Measurements from ENCODE around the gene ITPR2.

ITPR2 gene

DNA sequence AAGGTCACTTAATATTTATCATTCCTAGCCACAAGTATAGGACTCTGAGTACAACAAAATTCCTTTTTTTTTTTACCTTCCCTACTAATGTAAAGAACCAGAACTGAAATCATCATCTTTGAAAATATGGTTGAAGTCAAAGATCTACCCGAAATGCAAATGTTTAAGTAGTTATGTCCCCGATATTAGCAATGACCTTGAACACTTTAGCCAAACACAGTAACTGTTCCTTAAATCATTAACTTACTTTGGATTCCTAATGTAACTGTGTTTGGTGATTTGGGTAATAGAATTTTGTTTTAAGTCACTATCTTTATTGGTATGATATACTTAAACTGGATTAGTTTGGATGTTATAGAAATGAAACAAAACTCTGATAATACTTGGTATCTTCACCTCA lies 14.4 kb downstream of the ITPR2 start:
- DNase-seq = no peak

DNA sequence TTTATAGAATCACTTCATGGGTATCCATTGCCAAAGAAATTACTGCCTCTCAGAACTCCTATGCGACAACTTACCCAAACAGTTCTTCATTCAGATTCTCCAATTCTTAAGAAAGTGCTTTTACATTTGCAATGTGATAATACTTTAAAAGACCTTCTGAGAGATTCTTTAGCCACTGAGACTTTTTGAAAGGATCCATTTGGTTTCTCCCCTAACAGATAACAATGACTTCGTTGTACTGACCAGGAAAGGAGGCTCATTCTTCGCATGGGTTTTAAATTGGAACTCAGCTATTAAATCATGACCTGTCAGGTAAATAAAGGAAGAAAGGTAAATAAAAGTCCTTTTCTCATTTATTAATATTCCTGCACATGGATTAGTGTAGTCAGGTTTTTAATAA lies 14.8 kb downstream of the ITPR2 start:
- DNase-seq = no peak

DNA sequence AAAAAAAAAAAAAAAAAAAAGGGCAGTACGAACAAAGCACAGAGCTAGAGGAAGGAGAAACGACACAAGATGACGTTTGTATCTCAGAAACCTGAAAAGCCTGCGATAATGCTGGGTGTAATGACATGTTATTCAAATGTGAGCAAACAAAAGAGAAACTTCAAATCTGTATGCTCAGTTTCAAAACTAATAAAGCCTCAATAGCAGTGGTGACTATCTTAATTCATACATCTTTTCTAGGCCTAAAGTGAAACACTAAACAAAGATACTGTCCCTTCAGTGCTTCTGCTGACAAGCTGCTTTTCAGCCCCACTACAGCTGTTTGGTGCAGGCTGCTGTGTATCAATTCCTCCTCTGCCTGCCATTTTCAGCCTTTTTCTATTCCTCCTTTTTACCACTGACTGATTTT lies 15.8 kb downstream of the ITPR2 start:
- no peak for DNase-seq

GRCh38 chr12:26813812-26814211 lies 19.2 kb downstream of the ITPR2 start:
- DNase-seq = no peak

DNA sequence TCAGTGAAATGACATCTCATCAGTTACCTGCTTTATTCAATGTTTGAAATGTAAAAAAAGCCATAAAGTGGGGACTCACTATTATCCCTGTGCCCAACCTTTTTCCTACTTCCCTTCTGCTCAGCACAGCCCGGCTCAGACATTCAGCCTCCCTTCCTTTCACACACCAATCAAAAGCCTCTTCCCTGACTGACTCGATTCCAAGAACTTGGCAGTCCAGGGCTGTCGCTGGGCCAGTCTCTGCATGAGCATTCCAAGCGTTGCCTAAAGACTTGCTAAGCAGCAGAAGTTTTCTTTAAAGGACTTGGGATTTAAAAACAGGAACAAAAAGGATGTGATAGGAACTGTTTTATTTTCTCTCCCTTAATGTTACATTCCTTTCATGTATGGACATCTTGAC lies 22.7 kb downstream of the ITPR2 start:
- DNase-seq = no peak

DNA sequence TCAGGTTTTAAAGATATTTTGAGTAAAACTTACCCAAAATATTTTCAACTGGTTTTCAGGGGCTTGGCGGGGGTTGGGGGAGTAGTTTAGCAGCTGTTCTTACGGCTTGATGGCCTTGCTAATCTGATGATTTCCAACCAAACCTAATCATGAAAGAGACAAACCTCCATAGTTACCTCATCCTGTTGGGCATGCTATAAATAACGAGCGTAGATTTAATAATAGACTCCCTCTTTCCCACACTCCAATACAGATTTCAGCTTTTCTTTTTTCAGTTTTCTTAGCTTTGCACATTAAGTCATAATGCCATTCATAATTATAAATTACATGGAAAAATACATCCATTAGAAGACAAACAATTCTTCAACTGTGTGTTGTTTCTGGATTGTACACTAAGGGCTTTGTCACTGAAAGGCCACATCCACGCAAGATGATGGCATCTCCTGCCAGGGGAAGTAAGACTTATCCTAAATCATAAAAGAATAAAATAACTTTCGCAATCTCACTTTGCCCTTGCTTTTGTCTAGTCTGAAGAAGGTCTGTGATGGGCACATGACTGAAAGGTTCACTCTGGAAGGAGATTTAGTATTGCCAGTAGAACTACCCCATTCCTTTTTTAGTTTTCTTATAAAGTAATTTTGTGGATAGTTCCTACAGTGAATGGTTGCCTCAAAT lies 23.2 kb downstream of the ITPR2 start:
- no peak for DNase-seq

- DNase-seq = no peak
Observed at GRCh38 chr12:26808766-26809476, 24.1 kb downstream of the ITPR2 start.

GRCh38 chr12:26807292-26807691 lies 25.7 kb downstream of the ITPR2 start:
- DNase-seq = no peak

DNA sequence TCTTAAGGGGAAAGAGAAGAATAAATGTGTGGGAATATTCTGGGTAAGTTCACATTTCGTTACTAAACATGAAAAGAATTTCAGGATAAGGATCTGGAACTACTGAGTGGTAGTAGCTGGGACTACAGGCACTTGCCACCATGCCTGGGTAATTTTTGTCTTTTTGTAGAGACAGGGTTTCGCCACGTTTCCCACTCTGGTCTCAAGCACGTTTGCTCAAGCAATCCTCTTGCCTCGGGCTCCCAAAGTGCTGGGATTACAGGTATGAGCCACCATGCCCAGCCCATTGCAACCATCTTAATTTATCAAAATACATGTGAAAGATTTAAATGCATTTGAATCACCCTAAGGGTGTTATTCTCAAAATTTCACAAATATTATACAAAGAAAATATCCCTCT lies 26.4 kb downstream of the ITPR2 start:
- no peak for DNase-seq

GRCh38 chr12:26805401-26805971 lies 27.5 kb downstream of the ITPR2 start:
- DNase-seq = no peak

DNA sequence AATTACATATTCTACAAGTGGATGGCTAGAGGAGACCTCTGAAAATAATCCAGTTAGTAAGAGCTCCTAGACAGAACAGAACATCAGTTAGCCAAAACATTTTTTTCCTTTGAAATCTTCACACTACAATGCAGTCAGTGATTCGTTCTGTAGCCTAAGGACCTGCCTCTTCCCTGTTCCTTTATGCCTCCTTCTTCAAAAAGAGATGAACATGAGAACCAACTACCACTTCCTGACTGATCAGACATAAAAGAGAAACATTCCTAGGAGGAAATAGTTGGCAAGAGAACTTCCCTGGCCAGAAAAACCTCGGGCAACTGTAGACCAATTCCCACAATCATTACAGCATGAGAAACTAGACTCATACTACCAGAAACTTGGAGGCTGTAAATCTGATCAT lies 29.4 kb downstream of the ITPR2 start:
- DNase-seq = no peak

DNA sequence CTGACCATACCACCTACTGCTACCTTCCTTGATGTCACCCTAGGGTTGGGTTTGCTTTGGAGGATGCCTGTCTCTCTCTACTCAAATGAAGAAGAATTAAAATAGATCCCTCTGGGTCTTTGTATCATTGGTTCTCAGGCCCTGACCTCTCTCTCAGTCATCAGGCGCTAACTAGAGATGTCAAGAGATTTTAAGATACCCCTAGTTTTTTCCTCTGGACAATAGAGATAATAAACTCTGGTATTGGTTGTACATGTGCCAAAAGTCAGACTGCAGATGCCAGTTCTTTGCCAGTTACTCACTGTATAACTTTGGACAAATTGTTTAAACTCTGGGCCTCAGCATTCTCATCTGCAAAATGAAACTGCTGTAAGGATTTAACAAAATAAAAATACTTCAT lies 31.5 kb downstream of the ITPR2 start:
- DNase-seq = no peak

GRCh38 chr12:26800858-26801257 lies 32.1 kb downstream of the ITPR2 start:
- no peak for DNase-seq

- no peak for DNase-seq
Observed at GRCh38 chr12:26800347-26800746, 32.6 kb downstream of the ITPR2 start.

GRCh38 chr12:26799741-26800140 lies 33.3 kb downstream of the ITPR2 start:
- no peak for DNase-seq

DNA sequence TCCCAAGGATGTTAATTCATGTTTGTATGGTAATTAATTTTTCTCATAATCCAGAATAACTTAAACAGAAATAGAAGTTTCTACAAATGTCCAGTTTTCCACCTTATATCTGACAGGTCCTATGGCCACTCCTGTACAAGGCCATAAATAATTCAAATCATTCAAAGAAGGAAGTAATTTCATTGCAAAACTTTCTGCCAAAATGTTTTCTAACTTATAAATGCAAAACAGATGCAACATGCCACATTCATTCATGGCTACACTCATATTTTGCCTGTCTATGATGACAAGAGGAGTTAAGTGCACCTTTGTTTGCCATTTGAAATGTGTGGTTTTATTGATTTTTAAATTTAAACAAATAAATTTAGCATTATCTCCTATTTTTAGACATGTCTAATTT lies 34.4 kb downstream of the ITPR2 start:
- DNase-seq = no peak

- DNase-seq = no peak
Observed at GRCh38 chr12:26798023-26798422, 35.0 kb downstream of the ITPR2 start.

GRCh38 chr12:26795910-26796309 lies 37.1 kb downstream of the ITPR2 start:
- DNase-seq = no peak

DNA sequence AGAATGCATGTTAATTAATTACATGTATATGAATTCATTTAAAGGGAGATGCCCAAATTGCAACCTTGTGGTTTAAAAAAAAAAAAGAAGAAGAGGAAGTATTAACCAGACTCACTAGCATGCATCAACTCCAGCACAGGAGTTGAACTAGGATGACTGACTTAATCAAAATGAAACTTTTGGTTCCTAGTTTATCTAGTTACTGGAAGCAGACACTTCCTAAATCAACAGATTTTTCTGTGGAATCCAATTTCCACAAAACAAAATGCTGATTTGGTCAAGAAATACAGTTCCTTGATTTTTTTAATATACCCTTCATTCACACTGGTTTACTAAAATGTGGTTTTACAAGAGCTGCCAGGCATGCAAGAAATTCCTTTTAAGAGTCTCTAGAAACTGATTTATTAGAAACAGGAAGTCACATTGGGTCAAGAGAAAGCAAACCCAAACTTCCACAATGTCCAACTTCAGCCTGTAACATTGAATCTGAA lies 41.6 kb downstream of the ITPR2 start:
- no peak for DNase-seq

DNA sequence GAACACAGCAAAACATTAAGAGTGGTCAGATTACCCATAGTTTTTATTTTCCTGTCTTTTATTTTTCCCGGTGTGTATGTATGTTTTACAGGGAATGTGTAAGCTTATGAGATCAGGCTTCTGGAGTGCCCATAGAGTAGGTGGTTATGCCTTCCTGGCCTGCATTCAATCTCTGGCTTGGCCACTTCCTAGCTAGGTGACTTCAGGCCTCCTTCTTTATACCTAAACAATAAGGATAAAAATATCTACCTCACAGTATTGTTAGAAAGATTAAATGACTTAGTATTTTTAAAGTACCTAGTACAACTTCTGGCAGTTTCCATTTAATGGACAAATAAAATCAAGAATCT lies 42.4 kb downstream of the ITPR2 start:
- no peak for DNase-seq

DNA sequence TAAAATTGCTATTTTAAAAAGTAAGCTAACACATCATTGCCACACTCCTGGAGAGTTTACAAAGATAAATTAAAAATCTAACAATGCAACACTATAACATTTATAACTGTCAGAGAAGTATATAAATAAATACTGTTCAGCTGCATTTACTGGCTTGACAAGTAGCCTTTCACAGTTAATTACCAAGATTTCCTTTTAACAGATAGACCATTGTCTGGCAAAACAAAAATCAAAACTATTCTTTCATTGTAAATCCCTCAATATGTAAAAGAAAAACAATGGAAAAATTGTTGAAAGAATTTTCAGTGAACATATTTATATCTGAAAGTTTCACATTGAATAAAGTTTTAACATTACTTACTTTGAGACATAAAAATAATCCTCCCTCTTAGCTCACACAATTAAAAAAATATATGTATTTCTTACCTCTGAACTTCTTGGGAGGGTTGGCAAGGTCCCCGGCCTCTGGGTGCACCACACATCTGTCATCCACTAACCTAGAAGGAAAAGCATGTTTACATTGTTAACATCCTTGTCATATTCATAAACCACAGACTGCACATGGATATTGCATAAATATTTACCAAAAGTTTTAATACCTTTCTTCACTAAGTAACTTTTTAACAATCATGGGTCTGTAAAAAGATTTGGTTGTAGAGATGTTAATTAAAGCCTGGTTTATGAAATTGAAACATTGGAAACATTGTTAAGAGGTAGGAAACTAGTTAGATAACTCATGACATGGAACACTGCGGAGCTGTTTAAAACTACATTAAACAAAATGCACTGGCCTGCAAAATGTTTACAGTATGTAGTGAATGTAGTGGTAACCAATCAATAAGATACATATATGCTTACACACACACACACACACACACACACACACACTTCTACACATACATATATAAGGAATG lies 43.0 kb downstream of the ITPR2 start:
- no peak for DNase-seq

DNA sequence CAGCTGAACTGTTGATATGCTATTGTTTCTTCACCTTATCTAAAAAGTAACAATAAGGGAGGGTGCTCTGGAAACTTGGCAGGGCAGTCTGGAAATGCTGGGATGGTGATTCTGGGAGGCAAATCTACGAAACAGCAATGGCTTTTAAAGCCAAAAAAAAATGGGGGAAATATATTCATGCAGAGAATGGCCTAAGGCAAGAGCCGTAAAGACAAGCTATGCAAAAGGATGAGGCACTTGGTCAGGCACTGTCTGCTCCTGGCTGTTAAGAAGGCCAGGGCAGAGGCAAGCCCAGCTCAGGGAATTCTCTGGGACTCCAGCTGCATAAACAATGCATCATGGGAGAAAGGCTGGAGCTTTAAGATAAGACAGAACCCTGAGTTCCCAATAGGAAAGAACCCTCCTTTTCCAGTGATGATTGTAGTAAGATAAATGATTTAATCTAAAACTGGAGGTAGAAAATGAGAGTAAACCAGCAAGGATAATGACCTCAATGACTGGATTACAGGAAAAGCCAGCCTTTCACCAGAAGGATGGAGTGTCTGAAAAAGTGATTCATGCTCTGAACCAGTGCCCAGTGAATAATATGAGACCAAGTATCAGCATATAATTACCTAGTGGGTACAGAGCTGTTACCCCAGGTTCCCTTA lies 46.0 kb downstream of the ITPR2 start:
- no peak for DNase-seq

- DNase-seq = no peak
Observed at GRCh38 chr12:26786491-26786864, 46.5 kb downstream of the ITPR2 start.
